Activated T-helper 17 cell treated with anti-CD3 and anti-CD28 coated beads, Interleukin-2, amount 50 U/mL, for 72 hours (primary cell): ENCODE results near the gene LYPD1. TPM values are rescaled to one million over a fixed set of nuclear protein-coding genes. Genes with fewer than 3 reads are reported as not detected.
"Not testable (repeated sequence)": the region's sequence is repeated elsewhere in the genome, so short reads cannot be mapped to it uniquely, and the experiment has no call there.

Source experiments
- ATAC-seq: fragments of 150-1000 bp; cut with Tn5 transposase; replicated peaks from 2 replicates; pipeline ENCODE4 v1.10.0; 2021; ENCODE audit warnings: mild to moderate bottlenecking, moderate library complexity
- H3K27ac Mint-ChIP-seq: one replicate; pipeline ENCODE4 v1.8.0; 2022; ENCODE audit warnings: mixed read lengths
- H3K27me3 Mint-ChIP-seq: one replicate; pipeline ENCODE4 v1.8.0; 2022; ENCODE audit warnings: mixed read lengths
- H3K36me3 Mint-ChIP-seq: one replicate; pipeline ENCODE4 v1.8.0; 2022; ENCODE audit warnings: low read depth, mild to moderate bottlenecking, mixed read lengths
- H3K4me1 Mint-ChIP-seq: one replicate; pipeline ENCODE4 v1.8.0; 2022; ENCODE audit warnings: mixed read lengths
- H3K4me3 Mint-ChIP-seq: one replicate; pipeline ENCODE4 v1.8.0; 2022; ENCODE audit warnings: mild to moderate bottlenecking, mixed read lengths
- H3K9me3 Mint-ChIP-seq: one replicate; pipeline ENCODE4 v1.8.0; 2022; ENCODE audit warnings: mixed read lengths
- total RNA-seq, 2 donors: library from RNA; stranded (reverse); gene quantifications; one replicate each; pipeline ENCODE4 v1.2.3, GENCODE V29; 2022

LYPD1 gene
- not detected for total RNA-seq

GRCh38 chr2:132669908-132670495 is at the start of gene LYPD1:
Gene LYPD1, minus strand, starts transcription at chr2:132670205. Its CDS starts 273 bp downstream, at chr2:132669932.
- Mint-ChIP-seq H3K36me3 (peaks cover 6% of the 10 kb centered on the region), H3K4me3 (no peak within 1 kb of the TSS), H3K27ac (no peak within 1 kb of the TSS), H3K4me1 (peaks cover 5% of the 10 kb centered on the region), H3K9me3 (peaks cover 4% of the 10 kb centered on the region), H3K27me3 (peaks cover 34% of the 10 kb centered on the region)
- ATAC-seq = no peak

- Mint-ChIP-seq H3K4me3 (no peak overlapping the region), H3K4me1 (no peaks in the 10 kb centered on the region), H3K36me3 (no peaks in the 10 kb centered on the region), H3K27ac (no peak overlapping the region), H3K27me3 (peaks cover 4% of the 10 kb centered on the region), H3K9me3 (peaks cover 12% of the 10 kb centered on the region)
- ATAC-seq = no peak
Observed at GRCh38 chr2:132719480-132719879, 49.5 kb upstream of the LYPD1 start.

- H3K4me1 Mint-ChIP-seq = no peaks in the 10 kb centered on the region
Observed at GRCh38 chr2:132716954-132717353, 46.9 kb upstream of the LYPD1 start.

GRCh38 chr2:132715386-132716351 is 45.7 kb upstream of the LYPD1 start:
- Mint-ChIP-seq H3K4me3 (no peak overlapping the region), H3K36me3 (no peaks in the 10 kb centered on the region), H3K27me3 (no peaks in the 10 kb centered on the region), H3K4me1 (no peaks in the 10 kb centered on the region), H3K27ac (no peak overlapping the region), H3K9me3 (peaks cover 3% of the 10 kb centered on the region)
- no peak for ATAC-seq

More at GRCh38 chr2:132716954-132717353, 46.9 kb upstream of the LYPD1 start:
- Mint-ChIP-seq H3K4me3 (no peak overlapping the region), H3K36me3 (no peaks in the 10 kb centered on the region), H3K9me3 (peaks cover 3% of the 10 kb centered on the region), H3K27me3 (no peaks in the 10 kb centered on the region), H3K27ac (no peak overlapping the region)
- ATAC-seq = no peak

GRCh38 chr2:132703396-132703795 is 33.4 kb upstream of the LYPD1 start:
- no peak overlapping the region for H3K27ac Mint-ChIP-seq
- no peaks in the 10 kb centered on the region for H3K4me1 Mint-ChIP-seq
- no peak for ATAC-seq
- H3K4me3 Mint-ChIP-seq = no peak overlapping the region
- H3K9me3 Mint-ChIP-seq = no peaks in the 10 kb centered on the region
- no peaks in the 10 kb centered on the region for H3K36me3 Mint-ChIP-seq
- no peaks in the 10 kb centered on the region for H3K27me3 Mint-ChIP-seq

- Mint-ChIP-seq H3K27ac (no peak overlapping the region), H3K36me3 (no peaks in the 10 kb centered on the region), H3K9me3 (no peaks in the 10 kb centered on the region), H3K4me1 (no peaks in the 10 kb centered on the region), H3K27me3 (no peaks in the 10 kb centered on the region), H3K4me3 (no peak overlapping the region)
- ATAC-seq = no peak
Observed at GRCh38 chr2:132701810-132702209, 31.8 kb upstream of the LYPD1 start.

GRCh38 chr2:132699802-132700201 is 29.8 kb upstream of the LYPD1 start:
- not testable (repeated sequence) for ATAC-seq, H3K4me3 Mint-ChIP-seq, H3K36me3 Mint-ChIP-seq, H3K27me3 Mint-ChIP-seq, H3K9me3 Mint-ChIP-seq, H3K4me1 Mint-ChIP-seq, H3K27ac Mint-ChIP-seq

- H3K9me3 Mint-ChIP-seq = not testable (repeated sequence)
Observed at GRCh38 chr2:132698347-132698746, 28.3 kb upstream of the LYPD1 start.

GRCh38 chr2:132697556-132698205 is 27.7 kb upstream of the LYPD1 start:
- Mint-ChIP-seq H3K4me1 (no peaks in the 10 kb centered on the region), H3K27ac (no peak overlapping the region), H3K27me3 (no peaks in the 10 kb centered on the region)

More at GRCh38 chr2:132698347-132698746, 28.3 kb upstream of the LYPD1 start:
- not testable (repeated sequence) for ATAC-seq, H3K27ac Mint-ChIP-seq, H3K36me3 Mint-ChIP-seq, H3K27me3 Mint-ChIP-seq, H3K4me1 Mint-ChIP-seq, H3K4me3 Mint-ChIP-seq

GRCh38 chr2:132692816-132693215 is 22.8 kb upstream of the LYPD1 start:
- no peak overlapping the region for H3K4me3 Mint-ChIP-seq
- no peak overlapping the region for H3K27ac Mint-ChIP-seq
- ATAC-seq = no peak
- H3K4me1 Mint-ChIP-seq = no peaks in the 10 kb centered on the region
- H3K36me3 Mint-ChIP-seq = no peaks in the 10 kb centered on the region
- peaks cover 3% of the 10 kb centered on the region for H3K27me3 Mint-ChIP-seq
- H3K9me3 Mint-ChIP-seq = peaks cover 3% of the 10 kb centered on the region

More at GRCh38 chr2:132697556-132698205, 27.7 kb upstream of the LYPD1 start:
- no peaks in the 10 kb centered on the region for H3K36me3 Mint-ChIP-seq
- H3K9me3 Mint-ChIP-seq = no peaks in the 10 kb centered on the region
- no peak for ATAC-seq
- H3K4me3 Mint-ChIP-seq = no peak overlapping the region

GRCh38 chr2:132691556-132691955 is 21.6 kb upstream of the LYPD1 start:
- Mint-ChIP-seq H3K27me3 (peaks cover 3% of the 10 kb centered on the region), H3K36me3 (no peaks in the 10 kb centered on the region), H3K4me3 (no peak overlapping the region), H3K9me3 (peaks cover 3% of the 10 kb centered on the region), H3K27ac (no peak overlapping the region), H3K4me1 (no peaks in the 10 kb centered on the region)
- no peak for ATAC-seq

- Mint-ChIP-seq H3K9me3 (peaks cover 3% of the 10 kb centered on the region), H3K4me1 (no peaks in the 10 kb centered on the region), H3K27me3 (peaks cover 3% of the 10 kb centered on the region), H3K27ac (no peak overlapping the region), H3K36me3 (no peaks in the 10 kb centered on the region), H3K4me3 (no peak overlapping the region)
- ATAC-seq = no peak
Observed at GRCh38 chr2:132690664-132691303, 20.8 kb upstream of the LYPD1 start.

GRCh38 chr2:132681766-132682165 is 11.8 kb upstream of the LYPD1 start:
- H3K9me3 Mint-ChIP-seq = peaks cover 3% of the 10 kb centered on the region
- no peaks in the 10 kb centered on the region for H3K4me1 Mint-ChIP-seq
- H3K4me3 Mint-ChIP-seq = no peak overlapping the region
- no peak overlapping the region for H3K27ac Mint-ChIP-seq
- no peaks in the 10 kb centered on the region for H3K36me3 Mint-ChIP-seq
- ATAC-seq = no peak
- no peaks in the 10 kb centered on the region for H3K27me3 Mint-ChIP-seq

- ATAC-seq = no peak
- Mint-ChIP-seq H3K9me3 (peaks cover under 1% of the 10 kb centered on the region), H3K36me3 (no peaks in the 10 kb centered on the region), H3K27ac (no peak overlapping the region), H3K4me3 (no peak overlapping the region), H3K4me1 (no peaks in the 10 kb centered on the region), H3K27me3 (no peaks in the 10 kb centered on the region)
Observed at GRCh38 chr2:132680544-132680943, 10.5 kb upstream of the LYPD1 start.
